H9 (cell line): ENCODE results near the gene CDK16. TPM values are rescaled to one million over a fixed set of nuclear protein-coding genes. Genes with fewer than 3 reads are reported as not detected.

Source experiments
- DNase-seq: peaks from one replicate; pipeline ENCODE4 v3.0.0-alpha.2; 2017
- H2AFZ ChIP-seq: one replicate; pipeline ENCODE4 v1.6.1; 2013; ENCODE audit warnings: mild to moderate bottlenecking, low read length, control low read depth, moderate library complexity
- H2AK5ac ChIP-seq: 2 replicates; pipeline ENCODE4 v1.6.1; 2013; ENCODE audit warnings: low read length, control low read depth, mixed read lengths; ENCODE audit not compliant: insufficient read length
- H2BK120ac ChIP-seq: one replicate; pipeline ENCODE4 v1.6.1; 2013; ENCODE audit warnings: low read depth, mild to moderate bottlenecking, low read length, control low read depth, inconsistent platforms; ENCODE audit not compliant: poor library complexity, severe bottlenecking
- H2BK12ac ChIP-seq: 2 replicates; pipeline ENCODE4 v1.6.1; 2013; ENCODE audit warnings: low read length, control low read depth, mixed read lengths, low read depth; ENCODE audit not compliant: insufficient read length
- H2BK15ac ChIP-seq: 2 replicates; pipeline ENCODE4 v1.6.1; 2013; ENCODE audit warnings: low read depth, low read length, control low read depth
- H2BK20ac ChIP-seq: one replicate; pipeline ENCODE4 v1.6.1; 2013; ENCODE audit warnings: low read depth, mild to moderate bottlenecking, low read length, control low read depth, inconsistent platforms; ENCODE audit not compliant: poor library complexity, severe bottlenecking
- H2BK5ac ChIP-seq: 2 replicates; pipeline ENCODE4 v1.6.1; 2013; ENCODE audit warnings: low read length, control low read depth, mixed read lengths; ENCODE audit not compliant: insufficient read length
- H3K14ac ChIP-seq: 2 replicates; pipeline ENCODE4 v1.6.1; 2013; ENCODE audit warnings: low read length, control low read depth; ENCODE audit not compliant: insufficient read depth
- H3K18ac ChIP-seq: 2 replicates; pipeline ENCODE4 v1.6.1; 2013; ENCODE audit warnings: low read depth, mild to moderate bottlenecking, mixed read lengths, low read length, control low read depth; ENCODE audit not compliant: insufficient read length
- H3K23ac ChIP-seq: 2 replicates; pipeline ENCODE4 v1.6.1; 2013; ENCODE audit warnings: low read length, control low read depth, mixed read lengths, low read depth; ENCODE audit not compliant: insufficient read length
- H3K23me2 ChIP-seq: 2 replicates; pipeline ENCODE4 v1.6.1; 2013; ENCODE audit warnings: low read depth, mild to moderate bottlenecking, mixed read lengths, low read length, control low read depth; ENCODE audit not compliant: insufficient read length, poor library complexity, severe bottlenecking
- H3K27ac ChIP-seq: 2 replicates; pipeline ENCODE4 v1.5.1; 2013; ENCODE audit warnings: low read length, control low read depth, mixed read lengths, low read depth; ENCODE audit not compliant: insufficient read length
- H3K27me3 ChIP-seq: 2 replicates; pipeline ENCODE4 v1.6.1; 2013; ENCODE audit warnings: low read length, control low read depth, inconsistent platforms; ENCODE audit not compliant: insufficient read depth
- H3K4ac ChIP-seq: 2 replicates; pipeline ENCODE4 v1.6.1; 2013; ENCODE audit warnings: low read depth, mild to moderate bottlenecking, control low read depth, inconsistent platforms, low read length, moderate library complexity
- H3K4me1 ChIP-seq: 2 replicates; pipeline ENCODE4 v1.6.1; 2013; ENCODE audit warnings: low read length, control low read depth, inconsistent platforms; ENCODE audit not compliant: insufficient read depth
- H3K4me2 ChIP-seq: 2 replicates; pipeline ENCODE4 v1.6.1; 2013; ENCODE audit warnings: low read length, control low read depth, mixed read lengths; ENCODE audit not compliant: insufficient read length, insufficient read depth
- H3K56ac ChIP-seq: 2 replicates; pipeline ENCODE4 v1.6.1; 2013; ENCODE audit warnings: low read depth, mild to moderate bottlenecking, mixed read lengths, low read length, control low read depth; ENCODE audit not compliant: insufficient read length
- H3K79me1 ChIP-seq: 2 replicates; pipeline ENCODE4 v1.6.1; 2013; ENCODE audit warnings: low read depth, mild to moderate bottlenecking, moderate library complexity, low read length, control low read depth, inconsistent platforms; ENCODE audit not compliant: insufficient read depth, poor library complexity, severe bottlenecking
- H3K79me2 ChIP-seq: 2 replicates; pipeline ENCODE4 v1.6.1; 2013; ENCODE audit warnings: low read length, control low read depth, inconsistent platforms; ENCODE audit not compliant: insufficient read depth
- H3K9ac ChIP-seq: 2 replicates; pipeline ENCODE4 v1.6.1; 2013; ENCODE audit warnings: low read length, control low read depth, mixed read lengths; ENCODE audit not compliant: insufficient read length; ENCODE audit errors: extremely low read depth
- H3K9me3 ChIP-seq: one replicate; pipeline ENCODE4 v1.6.1; 2013; ENCODE audit warnings: low read depth, low read length, inconsistent platforms; ENCODE audit not compliant: control insufficient read depth
- H3T11ph ChIP-seq: one replicate; pipeline ENCODE4 v1.6.1; 2013; ENCODE audit warnings: mild to moderate bottlenecking, low read length, control low read depth, inconsistent platforms
- H4K20me1 ChIP-seq: one replicate; pipeline ENCODE4 v1.6.1; 2013; ENCODE audit not compliant: control insufficient read depth, insufficient read length, insufficient read depth
- H4K5ac ChIP-seq: 2 replicates; pipeline ENCODE4 v1.6.1; 2013; ENCODE audit warnings: low read depth, mild to moderate bottlenecking, mixed read lengths, low read length, control low read depth; ENCODE audit not compliant: insufficient read length
- H4K8ac ChIP-seq: replicated peaks from 2 replicates; pipeline ENCODE4 v1.6.1; 2013; ENCODE audit warnings: low read length, control low read depth, mixed read lengths, low read depth; ENCODE audit not compliant: insufficient read length
- H4K91ac ChIP-seq: 2 replicates; pipeline ENCODE4 v1.6.1; 2013; ENCODE audit warnings: low read depth, mild to moderate bottlenecking, moderate library complexity, mixed read lengths, low read length, control low read depth; ENCODE audit not compliant: insufficient read length
- H3K27ac Mint-ChIP-seq, 3 experiments: 2 replicates in 2 of 3; 3 replicates in 1 of 3; pipeline ENCODE4 v1.8.0; 2020 to 2021; ENCODE audit warnings: mixed read lengths in 3 of 3, mild to moderate bottlenecking in 1 of 3, moderate library complexity in 1 of 3
- H3K27me3 Mint-ChIP-seq: 2 replicates; pipeline ENCODE4 v1.8.0; 2021; ENCODE audit warnings: low read depth, mild to moderate bottlenecking, moderate library complexity, mixed read lengths
- H3K36me3 Mint-ChIP-seq, 3 experiments: 2 replicates in 2 of 3; 3 replicates in 1 of 3; pipeline ENCODE4 v1.8.0; 2020 to 2021; ENCODE audit warnings: low read depth in 3 of 3, mixed read lengths in 3 of 3; ENCODE audit not compliant: insufficient read depth in 1 of 3
- H3K4me1 Mint-ChIP-seq, 2 experiments: 2 replicates each; pipeline ENCODE4 v1.8.0; 2020; ENCODE audit warnings: mixed read lengths in 2 of 2
- H3K4me3 Mint-ChIP-seq, 2 experiments: 2 replicates in 1 of 2; 3 replicates in 1 of 2; pipeline ENCODE4 v1.8.0; 2020 to 2021; ENCODE audit warnings: mild to moderate bottlenecking in 2 of 2, mixed read lengths in 2 of 2, moderate library complexity in 1 of 2
- H3K9me3 Mint-ChIP-seq, 2 experiments: 2 replicates in 1 of 2; 3 replicates in 1 of 2; pipeline ENCODE4 v1.8.0; 2020; ENCODE audit warnings: mild to moderate bottlenecking in 2 of 2, mixed read lengths in 2 of 2, moderate library complexity in 1 of 2
- CTCF ChIP-seq: fragments of 200-600 bp; sonication (generic); conservative IDR thresholded peaks from 3 replicates; pipeline ENCODE4 v1.8.0; 2021; ENCODE audit warnings: antibody characterized with exemption, mild to moderate bottlenecking
- WGBS: extraction: QIAGEN DNeasy Blood & Tissue Kit; methylation state at CpG from one replicate; pipeline ENCODE4 v1.1.7; 2013; ENCODE audit warnings: missing lambda C conversion rate, low lambda C conversion rate, mixed read lengths; ENCODE audit not compliant: insufficient read length; ENCODE audit errors: extremely low coverage; 5-methylcytosine and 5-hydroxymethylcytosine counted together
- total RNA-seq: library from RNA; stranded (reverse); gene quantifications from 2 replicates; pipeline ENCODE4 v1.2.1, GENCODE V29; 2021

CDK16 gene
- total RNA-seq, 1 experiment from 2014 or later, result 226 TPM

GRCh38 chrX:47241201-47242011 is 22.9 kb downstream of the CDK16 start:
- Mint-ChIP-seq H3K4me1 (no peaks in the 10 kb centered on the region), H3K27ac (peak overlapping the region in 2 of 3 experiments; percentile 10 to 84; a peak in 3 of 7 replicates), H3K27me3 (peaks cover 1% of the 10 kb centered on the region; the same call in 1 of the 2 replicates), H3K4me3 (no peak overlapping the region), H3K36me3 (peaks cover 56 to 70% (median 67%) of the 10 kb centered on the region in 3 experiments; a peak in 6 of 7 replicates), H3K9me3 (no peaks in the 10 kb centered on the region; a peak in 1 of 5 replicates)
- H3K4me1 ChIP-seq, result no peaks in the 10 kb centered on the region
- no peak overlapping the region for H2BK5ac ChIP-seq
- no peak overlapping the region for H3K23ac ChIP-seq
- H3K79me1 ChIP-seq, result peaks cover 2% of the 10 kb centered on the region
- no peak overlapping the region for H2BK120ac ChIP-seq
- H3K18ac ChIP-seq, result no peak overlapping the region
- no peak overlapping the region for H3K14ac ChIP-seq
- no peaks in the 10 kb centered on the region; the same call in 1 of the 2 replicates for H3K79me2 ChIP-seq
- H3K9ac ChIP-seq, result no peak overlapping the region
- TF ChIP-seq CTCF, result no peak
- H2BK20ac ChIP-seq, result no peak overlapping the region
- H2AFZ ChIP-seq, result no peak overlapping the region
- no peak overlapping the region for H4K5ac ChIP-seq
- no peak overlapping the region for H3K56ac ChIP-seq
- no peaks in the 10 kb centered on the region for H3K23me2 ChIP-seq
- no peaks in the 10 kb centered on the region for H4K20me1 ChIP-seq
- no peak overlapping the region for H2BK15ac ChIP-seq
- H3K27me3 ChIP-seq, result no peaks in the 10 kb centered on the region
- H3K4me2 ChIP-seq, result no peak overlapping the region
- no peak overlapping the region for H3K4ac ChIP-seq
- no CpG with 5 or more reads among the region's 18 CpGs for WGBS
- H2AK5ac ChIP-seq, result no peak overlapping the region
- H3T11ph ChIP-seq, result no peak overlapping the region
- H4K91ac ChIP-seq, result no peak overlapping the region
- no peak overlapping the region for H4K8ac ChIP-seq
- no peaks in the 10 kb centered on the region for H3K9me3 ChIP-seq
- H3K27ac ChIP-seq, result no peak overlapping the region
- H2BK12ac ChIP-seq, result no peak overlapping the region
- DNase-seq, result no peak
